Peyer's patch (tissue), 4 donors: ENCODE results near the gene PLAC1. TPM values are rescaled to one million over a fixed set of nuclear protein-coding genes. Genes with fewer than 3 reads are reported as not detected.

Experiments
- DNase-seq, 3 donors: peaks; one replicate each; pipeline ENCODE4 v3.0.0-alpha.2; 2017 to 2019
- H3K27ac ChIP-seq, 4 donors: fragments of 200-600 bp; sonication (generic); one replicate each; pipeline ENCODE4 v1.5.1; 2016 to 2019
- H3K27me3 ChIP-seq, 2 donors: fragments of 200-600 bp; sonication (generic); one replicate each; pipeline ENCODE4 v1.5.1; 2019
- H3K36me3 ChIP-seq, 3 donors: fragments of 200-600 bp; sonication (generic); one replicate each; pipeline ENCODE4 v1.5.1; 2016 to 2019
- H3K4me1 ChIP-seq, 4 donors: fragments of 200-600 bp; sonication (generic); one replicate each; pipeline ENCODE4 v1.5.1; 2016 to 2019
- H3K4me3 ChIP-seq, 4 donors: fragments of 200-600 bp; sonication (generic); 1 replicate in 3 of 4; 2 replicates in 1 of 4; pipeline ENCODE4 v1.5.1; 2016 to 2019; ENCODE audit warnings: mild to moderate bottlenecking in 1 of 4
- H3K9me3 ChIP-seq, 4 donors: fragments of 200-600 bp; sonication (generic); one replicate each; pipeline ENCODE4 v1.5.1; 2016 to 2019; ENCODE audit warnings: mild to moderate bottlenecking in 1 of 4
- POLR2A ChIP-seq, 2 donors: fragments of 450-650 bp; IDR thresholded peaks; one replicate each; pipeline ENCODE4 v1.5.1; 2017; ENCODE audit warnings: antibody characterized with exemption in 2 of 2, mild to moderate bottlenecking in 2 of 2, moderate library complexity in 2 of 2
- total RNA-seq, 4 donors: library from RNA; depleted of rRNA; stranded (reverse); fragments of >200 nt; gene quantifications; one replicate each; pipeline ENCODE4 v1.1.0, GENCODE V29; 2016
- TF ChIP-seq, protein P1 (sequence below), 6 experiments: fragments of 450-650 bp in 4 of 6; fragments of 200-600 bp in 2 of 6; sonication (generic) in 1 of 6; IDR thresholded peaks; one replicate each; pipeline ENCODE4 v1.5.1; 2017 to 2019; ENCODE audit warnings: antibody characterized with exemption in 6 of 6, mild to moderate bottlenecking in 3 of 6, moderate library complexity in 1 of 6

Gene PLAC1
- total RNA-seq, 4 donors from 2014 or later = not detected

DNA sequence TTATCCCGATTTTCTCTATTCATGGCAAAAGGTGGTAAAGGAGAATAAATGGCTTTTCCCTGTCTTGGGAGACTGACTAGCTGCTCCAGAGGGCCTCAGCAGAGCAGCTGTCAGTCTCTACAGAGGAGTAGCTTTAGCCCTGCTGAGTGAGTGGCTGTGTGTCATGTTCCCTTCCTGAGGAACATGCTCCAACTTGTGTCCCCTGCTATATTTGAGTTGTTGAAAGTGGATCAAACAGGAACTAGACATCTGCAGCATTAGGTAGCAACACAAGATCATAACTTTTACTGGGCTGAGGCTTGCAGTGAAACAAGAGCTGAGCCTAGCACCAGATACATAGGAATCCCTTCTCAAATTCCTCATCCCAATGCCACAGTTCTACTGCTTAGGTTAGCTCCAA lies 26.7 kb upstream of the PLAC1 start:
- DNase-seq = no peak
- no peaks in the 10 kb centered on the region for H3K9me3 ChIP-seq
- no peaks in the 10 kb centered on the region for H3K36me3 ChIP-seq
- TF ChIP-seq, protein P1, sequence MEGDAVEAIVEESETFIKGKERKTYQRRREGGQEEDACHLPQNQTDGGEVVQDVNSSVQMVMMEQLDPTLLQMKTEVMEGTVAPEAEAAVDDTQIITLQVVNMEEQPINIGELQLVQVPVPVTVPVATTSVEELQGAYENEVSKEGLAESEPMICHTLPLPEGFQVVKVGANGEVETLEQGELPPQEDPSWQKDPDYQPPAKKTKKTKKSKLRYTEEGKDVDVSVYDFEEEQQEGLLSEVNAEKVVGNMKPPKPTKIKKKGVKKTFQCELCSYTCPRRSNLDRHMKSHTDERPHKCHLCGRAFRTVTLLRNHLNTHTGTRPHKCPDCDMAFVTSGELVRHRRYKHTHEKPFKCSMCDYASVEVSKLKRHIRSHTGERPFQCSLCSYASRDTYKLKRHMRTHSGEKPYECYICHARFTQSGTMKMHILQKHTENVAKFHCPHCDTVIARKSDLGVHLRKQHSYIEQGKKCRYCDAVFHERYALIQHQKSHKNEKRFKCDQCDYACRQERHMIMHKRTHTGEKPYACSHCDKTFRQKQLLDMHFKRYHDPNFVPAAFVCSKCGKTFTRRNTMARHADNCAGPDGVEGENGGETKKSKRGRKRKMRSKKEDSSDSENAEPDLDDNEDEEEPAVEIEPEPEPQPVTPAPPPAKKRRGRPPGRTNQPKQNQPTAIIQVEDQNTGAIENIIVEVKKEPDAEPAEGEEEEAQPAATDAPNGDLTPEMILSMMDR (IDR thresholded peaks at IDR 0.05) = no peak
- no peaks in the 10 kb centered on the region for H3K4me1 ChIP-seq
- H3K27me3 ChIP-seq = no peaks in the 10 kb centered on the region
- no peak overlapping the region for H3K4me3 ChIP-seq
- H3K27ac ChIP-seq = no peak overlapping the region

DNA sequence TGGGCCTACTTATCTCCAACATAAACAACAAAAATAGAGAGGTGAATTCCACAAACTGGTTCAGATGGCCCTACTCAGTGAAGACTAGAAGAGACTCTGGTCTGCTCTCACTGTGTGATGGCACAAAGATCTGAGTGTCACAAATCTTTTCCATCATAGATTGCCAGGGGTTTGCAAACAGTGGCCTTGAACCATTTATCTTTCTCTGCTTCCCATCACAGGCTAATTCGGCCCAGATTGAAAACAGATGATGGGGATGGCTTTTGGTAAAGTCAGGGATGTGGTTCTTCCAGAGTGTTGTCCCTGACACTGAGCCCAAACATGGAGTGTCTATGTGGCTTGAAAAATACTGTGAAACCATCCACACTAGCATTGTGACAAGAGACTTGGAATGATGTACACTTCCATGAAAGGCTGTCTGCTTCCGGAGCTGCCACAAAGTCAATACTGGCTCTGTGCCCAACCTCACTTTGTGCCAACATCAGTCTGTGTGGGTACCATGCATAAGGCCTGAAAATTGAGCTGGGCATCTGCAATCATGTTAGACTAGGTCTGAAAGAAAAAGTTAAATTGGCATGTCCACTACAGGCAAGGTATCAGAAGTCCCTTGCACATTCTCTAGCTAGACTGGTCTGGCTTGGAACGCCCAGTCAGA lies 25.2 kb upstream of the PLAC1 start:
- Histone ChIP-seq H3K4me1 (no peaks in the 10 kb centered on the region), H3K4me3 (no peak overlapping the region), H3K27me3 (no peaks in the 10 kb centered on the region), H3K9me3 (no peaks in the 10 kb centered on the region), H3K27ac (no peak overlapping the region), H3K36me3 (no peaks in the 10 kb centered on the region)
- no peak for TF ChIP-seq POLR2A (IDR thresholded peaks at IDR 0.05)
- TF ChIP-seq, protein P1 (IDR thresholded peaks at IDR 0.05) = no peak
- DNase-seq = no peak

DNA sequence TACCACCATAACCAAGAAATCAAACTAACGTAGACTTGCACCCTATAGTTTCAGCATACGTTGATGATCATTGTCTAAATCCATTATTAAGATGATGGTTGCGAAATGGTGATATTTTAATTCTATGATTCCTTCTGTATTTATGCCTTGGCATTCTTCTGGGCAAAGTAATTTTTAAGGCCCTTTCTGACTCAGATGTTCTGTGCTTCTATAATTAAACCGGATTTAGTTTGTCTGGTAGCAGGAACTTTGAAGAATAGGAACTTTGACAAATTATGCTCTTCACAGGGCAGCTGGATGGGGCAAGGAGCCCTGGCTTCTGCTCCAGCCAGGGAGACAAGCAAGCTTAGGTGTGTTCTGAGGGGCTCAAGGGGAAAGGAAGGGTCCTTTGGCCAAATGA lies 23.8 kb upstream of the PLAC1 start:
- Histone ChIP-seq H3K4me3 (no peak overlapping the region), H3K4me1 (no peaks in the 10 kb centered on the region), H3K27ac (no peak overlapping the region), H3K27me3 (no peaks in the 10 kb centered on the region), H3K36me3 (no peaks in the 10 kb centered on the region), H3K9me3 (no peaks in the 10 kb centered on the region)
- TF ChIP-seq POLR2A (IDR thresholded peaks at IDR 0.05) = no peak
- TF ChIP-seq, protein P1 (IDR thresholded peaks at IDR 0.05) = no peak
- DNase-seq = no peak

DNA sequence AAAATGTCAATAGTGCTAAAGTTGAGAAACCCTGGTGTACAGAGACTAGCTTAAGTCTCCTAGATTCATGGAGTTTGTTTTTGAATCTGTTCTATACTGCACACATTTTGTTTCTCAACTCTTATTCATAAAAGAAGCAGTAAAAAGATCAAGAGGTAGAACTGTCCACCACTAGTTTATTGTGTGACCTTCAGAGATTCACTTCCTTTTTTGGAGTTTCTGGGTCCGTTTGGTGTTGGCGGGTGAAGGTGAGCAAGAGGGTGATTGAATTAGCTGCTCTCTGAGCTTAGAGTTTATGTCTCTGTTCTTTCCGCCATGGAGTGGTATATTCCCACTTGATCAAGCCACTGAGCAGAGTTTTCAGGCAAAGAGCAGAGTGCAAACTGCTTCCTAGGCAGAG lies 21.4 kb upstream of the PLAC1 start:
- Histone ChIP-seq H3K4me3 (no peak overlapping the region), H3K9me3 (no peaks in the 10 kb centered on the region), H3K4me1 (no peaks in the 10 kb centered on the region), H3K27me3 (no peaks in the 10 kb centered on the region), H3K27ac (no peak overlapping the region), H3K36me3 (no peaks in the 10 kb centered on the region)
- no peak for TF ChIP-seq POLR2A (IDR thresholded peaks at IDR 0.05)
- TF ChIP-seq, protein P1 (IDR thresholded peaks at IDR 0.05) = no peak
- no peak for DNase-seq

DNA sequence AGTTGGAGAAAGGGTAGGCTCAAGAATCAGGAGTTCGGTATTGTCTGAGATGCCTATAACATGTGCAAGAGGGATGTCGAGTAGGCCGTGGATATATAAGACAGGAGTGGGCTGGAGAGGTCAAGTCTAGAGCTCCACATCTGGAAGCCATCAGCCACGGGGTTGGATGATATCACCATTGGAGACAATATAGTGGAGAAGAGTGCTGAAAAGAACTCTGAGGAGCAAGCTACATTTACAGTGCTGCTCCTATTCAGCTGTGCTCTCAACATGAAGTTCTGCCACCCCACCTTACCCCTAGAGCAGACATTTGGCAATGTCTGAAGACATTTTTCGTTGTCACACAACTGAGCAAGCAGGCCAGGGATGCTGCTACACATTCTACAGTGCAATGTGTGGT lies 20.9 kb upstream of the PLAC1 start:
- no peak overlapping the region for H3K27ac ChIP-seq
- no peak for DNase-seq
- TF ChIP-seq, protein P1 (IDR thresholded peaks at IDR 0.05) = no peak
- TF ChIP-seq POLR2A (IDR thresholded peaks at IDR 0.05) = no peak
- no peaks in the 10 kb centered on the region for H3K27me3 ChIP-seq
- no peak overlapping the region for H3K4me3 ChIP-seq
- no peaks in the 10 kb centered on the region for H3K4me1 ChIP-seq
- H3K36me3 ChIP-seq = no peaks in the 10 kb centered on the region
- no peaks in the 10 kb centered on the region for H3K9me3 ChIP-seq

DNA sequence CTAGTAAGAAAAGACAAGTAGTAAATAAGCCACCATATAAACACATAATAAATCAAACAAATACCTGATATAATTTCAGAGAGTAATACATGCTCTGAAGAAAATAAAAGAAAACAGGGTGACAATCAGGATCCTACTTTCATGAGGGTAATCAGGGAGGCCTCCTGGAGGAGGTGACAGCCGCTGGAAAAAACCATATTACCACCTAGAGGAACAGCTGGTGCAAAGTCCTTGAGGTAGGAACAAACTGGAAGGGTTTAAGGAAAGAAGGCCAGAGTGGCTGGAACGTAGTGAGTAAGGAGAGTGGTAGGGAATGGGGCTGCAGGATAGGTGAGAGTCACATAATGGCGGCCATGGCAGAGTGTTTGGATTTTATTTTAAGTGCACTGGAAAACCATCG lies 19.1 kb upstream of the PLAC1 start:
- no peak overlapping the region for H3K4me3 ChIP-seq
- TF ChIP-seq, protein P1 (IDR thresholded peaks at IDR 0.05) = no peak
- no peak for TF ChIP-seq POLR2A (IDR thresholded peaks at IDR 0.05)
- no peak for DNase-seq

More for the DNA sequence above, 19.1 kb upstream of the PLAC1 start:
- Histone ChIP-seq H3K9me3 (no peaks in the 10 kb centered on the region), H3K27ac (no peak overlapping the region), H3K4me1 (no peaks in the 10 kb centered on the region), H3K36me3 (no peaks in the 10 kb centered on the region), H3K27me3 (no peaks in the 10 kb centered on the region)
